Prostate gland (tissue), 2 donors: Measurements from ENCODE around the gene TSPAN18. TPM values are rescaled to one million over a fixed set of nuclear protein-coding genes. Genes with fewer than 3 reads are reported as not detected.

Experiments
- DNase-seq: peaks from one replicate; pipeline ENCODE4 v3.0.0-alpha.2; 2019; ENCODE audit warnings: low spot score
- H3K27ac ChIP-seq, 2 donors: fragments of 200-600 bp; sonication (generic); 2 replicates each; pipeline ENCODE4 v1.5.1; 2017 to 2019
- H3K27me3 ChIP-seq: fragments of 200-600 bp; sonication (generic); replicated peaks from 2 replicates; pipeline ENCODE4 v1.5.1; 2019; ENCODE audit not compliant: insufficient read depth
- H3K36me3 ChIP-seq, 2 donors: fragments of 200-600 bp; sonication (generic); 1 replicate in 1 of 2; 2 replicates in 1 of 2; pipeline versions ENCODE4 v1.5.1 to v1.8.1; 2017 to 2019
- H3K4me1 ChIP-seq: fragments of 200-600 bp; sonication (generic); replicated peaks from 2 replicates; pipeline ENCODE4 v1.5.1; 2019
- H3K4me3 ChIP-seq, 2 donors: fragments of 200-600 bp; sonication (generic); 2 replicates each; pipeline ENCODE4 v1.5.1; 2017 to 2019
- H3K9me3 ChIP-seq: fragments of 200-600 bp; sonication (generic); 2 replicates; pipeline ENCODE4 v1.5.1; 2017
- POLR2A ChIP-seq: fragments of 450-650 bp; IDR thresholded peaks from one replicate; pipeline ENCODE4 v1.6.1; 2016; ENCODE audit warnings: antibody characterized with exemption, mild to moderate bottlenecking
- POLR2AphosphoS5 ChIP-seq: sonication (generic); formaldehyde crosslinking; IDR thresholded peaks from one replicate; pipeline ENCODE4 v1.6.1; 2017; ENCODE audit warnings: antibody characterized with exemption
- WGBS: methylation state at CpG from one replicate; pipeline ENCODE4 v1.1.5; 2018; 5-methylcytosine and 5-hydroxymethylcytosine counted together
- intact Hi-C: fragments of 100-400 bp; cut with DNase I; formaldehyde crosslinking; loops from one replicate; pipeline ENCODE4 v1.14.2; 2022
- total RNA-seq, 2 donors: library from RNA; depleted of rRNA; stranded (reverse); fragments of >200 nt; gene quantifications; one replicate each; pipeline ENCODE4 v1.1.0, GENCODE V29; 2016
- TF ChIP-seq, protein P1 (sequence below), 4 experiments: fragments of 200-600 bp in 2 of 4; fragments of 450-650 bp in 2 of 4; sonication (generic) in 2 of 4; IDR thresholded peaks; 1 replicate in 3 of 4; 2 replicates in 1 of 4; pipeline ENCODE4 v1.5.1; 2016 to 2019; ENCODE audit warnings: antibody characterized with exemption in 4 of 4, mild to moderate bottlenecking in 2 of 4, moderate library complexity in 2 of 4

The TSPAN18 gene
- total RNA-seq, 2 donors from 2014 or later, result 4.1 to 6.6 TPM

DNA sequence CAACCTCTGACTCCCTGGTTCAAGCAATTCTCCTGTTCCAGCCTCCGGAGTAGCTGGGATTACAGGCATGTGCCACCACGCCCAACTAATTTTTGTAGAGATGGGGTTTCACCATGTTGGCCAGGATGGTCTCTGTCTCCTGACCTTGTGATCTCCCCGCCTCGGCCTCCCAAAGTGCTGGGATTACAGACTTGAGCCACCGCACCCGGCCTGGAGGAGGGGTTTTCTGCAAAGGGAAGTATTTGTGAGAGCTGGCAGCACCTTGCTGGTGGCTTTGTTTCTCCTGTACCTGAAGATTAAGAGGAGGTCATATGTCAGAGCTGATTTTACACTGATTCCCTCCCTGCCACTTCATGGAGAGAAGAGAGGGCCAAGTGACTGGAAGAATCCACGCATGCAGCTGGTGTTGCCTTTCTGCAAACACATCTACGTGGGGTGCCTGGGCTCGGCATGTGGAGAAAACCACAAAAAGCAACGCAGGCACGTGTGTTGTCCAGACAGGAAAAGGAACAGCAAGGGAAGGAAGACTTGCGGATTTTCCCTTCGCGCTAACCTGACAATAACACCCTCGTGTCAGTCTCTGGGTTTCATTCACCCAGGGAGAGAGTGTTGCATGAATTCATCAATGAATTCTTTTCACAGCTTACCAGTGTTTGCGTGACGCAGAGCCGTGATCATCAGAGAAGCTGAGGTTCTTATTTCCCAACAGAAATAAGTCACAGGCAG, 61.9 kb downstream of the TSPAN18 start:
- Histone ChIP-seq H3K27ac (no peak overlapping the region), H3K9me3 (no peaks in the 10 kb centered on the region), H3K4me3 (no peak overlapping the region), H3K4me1 (no peaks in the 10 kb centered on the region), H3K27me3 (no peaks in the 10 kb centered on the region), H3K36me3 (no peaks in the 10 kb centered on the region)
- TF ChIP-seq POLR2AphosphoS5, result no peak
- TF ChIP-seq POLR2A, result no peak
- TF ChIP-seq, protein P1, sequence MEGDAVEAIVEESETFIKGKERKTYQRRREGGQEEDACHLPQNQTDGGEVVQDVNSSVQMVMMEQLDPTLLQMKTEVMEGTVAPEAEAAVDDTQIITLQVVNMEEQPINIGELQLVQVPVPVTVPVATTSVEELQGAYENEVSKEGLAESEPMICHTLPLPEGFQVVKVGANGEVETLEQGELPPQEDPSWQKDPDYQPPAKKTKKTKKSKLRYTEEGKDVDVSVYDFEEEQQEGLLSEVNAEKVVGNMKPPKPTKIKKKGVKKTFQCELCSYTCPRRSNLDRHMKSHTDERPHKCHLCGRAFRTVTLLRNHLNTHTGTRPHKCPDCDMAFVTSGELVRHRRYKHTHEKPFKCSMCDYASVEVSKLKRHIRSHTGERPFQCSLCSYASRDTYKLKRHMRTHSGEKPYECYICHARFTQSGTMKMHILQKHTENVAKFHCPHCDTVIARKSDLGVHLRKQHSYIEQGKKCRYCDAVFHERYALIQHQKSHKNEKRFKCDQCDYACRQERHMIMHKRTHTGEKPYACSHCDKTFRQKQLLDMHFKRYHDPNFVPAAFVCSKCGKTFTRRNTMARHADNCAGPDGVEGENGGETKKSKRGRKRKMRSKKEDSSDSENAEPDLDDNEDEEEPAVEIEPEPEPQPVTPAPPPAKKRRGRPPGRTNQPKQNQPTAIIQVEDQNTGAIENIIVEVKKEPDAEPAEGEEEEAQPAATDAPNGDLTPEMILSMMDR (IDR thresholded peaks at IDR 0.05), result no peak
- DNase-seq, result no peak
- 77% methylated on average over 18 of the region's 18 CpGs for WGBS
- intact Hi-C loops, result no loop called here

DNA sequence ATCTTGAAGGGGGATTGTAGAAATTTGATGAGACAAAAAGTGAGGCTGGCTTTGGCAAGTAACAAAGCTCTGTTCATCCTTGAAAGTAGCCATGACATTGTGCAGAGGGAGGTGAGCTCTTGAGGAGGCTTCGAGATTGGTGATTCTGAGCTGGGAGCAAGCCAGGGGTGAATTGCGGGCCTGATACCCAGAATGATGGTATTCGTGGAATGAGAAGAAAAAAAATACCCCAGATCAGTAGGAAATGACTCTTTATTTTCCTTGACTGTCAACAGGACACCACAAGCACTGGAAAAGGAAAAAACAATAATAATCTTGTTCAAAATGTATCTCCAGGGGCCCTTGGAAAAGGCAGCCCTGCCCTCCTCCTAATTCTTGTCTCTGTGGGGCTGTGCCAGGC, 62.7 kb downstream of the TSPAN18 start:
- H3K27ac ChIP-seq, result no peak overlapping the region
- H3K27me3 ChIP-seq, result no peaks in the 10 kb centered on the region
- WGBS, result 51% methylated on average over 3 of the region's 3 CpGs
- TF ChIP-seq, protein P1 (IDR thresholded peaks at IDR 0.05), result no peak
- no peak for TF ChIP-seq POLR2A
- TF ChIP-seq POLR2AphosphoS5, result no peak
- H3K4me3 ChIP-seq, result no peak overlapping the region
- H3K9me3 ChIP-seq, result no peaks in the 10 kb centered on the region
- no peaks in the 10 kb centered on the region for H3K36me3 ChIP-seq
- no peak for DNase-seq
- no peaks in the 10 kb centered on the region for H3K4me1 ChIP-seq
- intact Hi-C loops, result no loop called here

DNA sequence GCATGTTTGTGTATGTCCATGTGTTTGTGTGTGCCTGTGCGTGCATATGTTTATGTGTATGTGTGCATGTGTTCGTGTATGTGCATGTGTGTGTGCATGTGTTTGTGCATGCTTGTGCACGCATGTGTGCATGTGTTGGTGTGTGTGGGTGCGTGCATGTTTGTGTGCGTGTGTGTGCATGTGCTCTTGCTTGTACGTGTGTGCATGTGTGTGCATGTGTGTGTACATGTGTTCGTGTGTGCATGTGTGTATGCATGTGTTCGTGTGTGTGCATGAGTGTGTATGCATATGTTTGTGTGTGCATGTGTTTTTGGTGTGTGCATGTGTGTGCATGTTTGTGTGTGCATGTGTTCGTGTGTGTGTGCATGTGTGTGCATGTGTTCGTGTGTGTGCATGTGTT, 63.4 kb downstream of the TSPAN18 start:
- Histone ChIP-seq H3K27ac (no peak overlapping the region), H3K4me1 (no peaks in the 10 kb centered on the region), H3K27me3 (no peaks in the 10 kb centered on the region), H3K36me3 (no peaks in the 10 kb centered on the region), H3K9me3 (no peaks in the 10 kb centered on the region), H3K4me3 (no peak overlapping the region)
- TF ChIP-seq POLR2AphosphoS5, result no peak
- DNase-seq, result no peak
- intact Hi-C loops, result no loop called here
- WGBS, result 95% methylated on average over 10 of the region's 10 CpGs

DNA sequence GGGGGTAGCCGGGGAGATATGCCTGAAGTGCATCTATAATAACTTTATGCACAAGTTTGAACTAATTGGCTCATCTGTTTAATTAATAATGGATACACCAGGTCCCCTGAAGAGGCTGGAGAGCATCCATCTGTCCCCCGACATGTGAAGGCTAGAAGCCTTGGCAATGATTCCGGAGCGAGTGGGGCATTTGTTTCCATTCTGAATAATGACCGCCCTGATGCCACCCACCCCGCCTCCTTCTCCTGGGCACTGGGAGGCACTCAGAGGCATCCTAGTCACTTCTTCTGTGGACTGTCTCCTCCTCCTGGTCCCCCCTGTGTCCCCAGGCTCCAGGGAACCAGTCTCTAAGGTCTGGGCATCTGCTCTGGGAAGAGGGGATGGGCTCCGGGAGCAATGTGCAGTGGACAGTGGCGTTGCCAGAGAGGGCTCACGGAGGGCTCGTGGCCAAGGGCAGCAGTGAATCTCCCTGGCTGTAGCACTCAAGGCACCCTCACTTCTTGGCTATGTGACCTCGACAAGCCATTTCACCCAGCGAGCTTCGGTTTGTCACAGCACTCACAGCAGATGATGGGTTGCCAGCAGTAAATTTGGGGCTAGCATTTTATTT, 64.7 kb downstream of the TSPAN18 start:
- no peak overlapping the region for H3K27ac ChIP-seq
- DNase-seq, result no peak

DNA sequence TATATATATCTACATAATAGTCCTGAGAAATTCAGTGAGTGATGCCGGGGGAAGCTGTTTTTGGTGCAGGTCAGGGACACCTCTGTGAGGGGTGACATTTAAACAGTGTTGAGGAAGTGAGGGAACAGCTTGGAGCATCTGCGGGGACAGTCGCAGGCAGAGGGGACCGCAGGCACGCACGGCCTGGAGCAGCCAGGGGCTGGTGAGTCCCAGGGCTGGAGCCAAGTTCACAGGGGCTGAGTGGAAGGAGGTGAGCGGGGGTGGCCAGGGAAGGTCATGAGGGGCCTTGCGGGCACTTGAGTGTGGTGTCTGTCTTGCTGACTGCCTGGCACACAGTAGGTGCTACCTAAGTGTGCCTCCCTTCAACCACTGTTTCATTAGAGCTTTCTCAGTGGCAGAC, 65.4 kb downstream of the TSPAN18 start:
- Histone ChIP-seq H3K27me3 (no peaks in the 10 kb centered on the region), H3K9me3 (no peaks in the 10 kb centered on the region), H3K27ac (no peak overlapping the region), H3K4me1 (no peaks in the 10 kb centered on the region), H3K36me3 (no peaks in the 10 kb centered on the region), H3K4me3 (no peak overlapping the region)
- TF ChIP-seq POLR2A (no peak), POLR2AphosphoS5 (no peak)
- TF ChIP-seq, protein P1 (IDR thresholded peaks at IDR 0.05), result no peak
- 88% methylated on average over 8 of the region's 8 CpGs for whole genome bisulfite sequencing
- intact Hi-C loops, result no loop called here
- no peak for DNase-seq

More for the DNA sequence above, 64.7 kb downstream of the TSPAN18 start:
- WGBS, result 75% methylated on average over 13 of the region's 13 CpGs
- intact Hi-C loops, result no loop called here
- no peaks in the 10 kb centered on the region for H3K4me1 ChIP-seq
- H3K4me3 ChIP-seq, result no peak overlapping the region
- TF ChIP-seq POLR2A (no peak), POLR2AphosphoS5 (no peak)
- TF ChIP-seq, protein P1 (IDR thresholded peaks at IDR 0.05), result no peak
- no peaks in the 10 kb centered on the region for H3K27me3 ChIP-seq
- no peaks in the 10 kb centered on the region for H3K36me3 ChIP-seq
- H3K9me3 ChIP-seq, result no peaks in the 10 kb centered on the region
